Measurements from ENCODE around the gene MTRR.

The MTRR gene

DNA sequence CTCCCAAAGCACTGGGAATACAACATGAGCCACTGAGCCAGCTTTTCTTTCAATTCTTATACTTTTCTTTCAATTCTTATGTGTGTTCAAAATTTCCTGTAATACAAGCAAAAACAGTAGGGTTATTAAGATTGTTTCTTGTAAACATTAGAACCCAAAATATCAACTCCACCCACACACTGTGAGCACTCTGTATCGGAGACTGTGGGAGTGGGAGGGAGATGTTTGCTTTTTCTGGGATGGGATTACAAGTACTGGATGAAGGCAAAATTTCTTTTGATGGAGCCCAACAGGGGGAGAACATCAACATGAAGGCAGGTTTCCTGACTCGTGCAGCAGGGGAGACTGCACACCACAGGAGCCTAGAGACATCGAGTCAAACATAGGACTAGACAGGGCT, 13.3 kb upstream of the MTRR start:
- no peaks in the 10 kb centered on the region; the same call in 1 of the 2 replicates for H3K9me3 ChIP-seq (ENCODE audit: control insufficient read depth, insufficient read depth, low read depth, low read length)
- ChIA-PET CTCF (interaction anchor here (0.8 to 4.2 kb wide), 13 partner anchors 9 to 1036 kb away, joined by 3 to 29 read pairs (median 4); no protein-coding TSS in a partner anchor), POLR2A (interaction anchor here (3.4 kb wide), 1 partner anchor 13 kb away, joined by 22 read pairs; the partner anchor contains the start of genes FASTKD3 and MTRR)
- H3K27ac ChIP-seq (ENCODE audit: extremely low read depth, low read depth, low read length) = no peak overlapping the region
- H3K36me3 ChIP-seq (ENCODE audit: control insufficient read depth in 2 of 2, insufficient read depth in 1 of 2, low read length in 2 of 2) = peaks cover 20 to 21% of the 10 kb centered on the region in 2 experiments
- TF ChIP-seq ZNF768 (tag by site-specific recombination; IDR thresholded peaks at IDR 0.05) = no peak
- no peak for TF ChIP-seq YY2 (tag by site-specific recombination; IDR thresholded peaks at IDR 0.05)
- peak; percentile 63; the same call in 1 of the 2 replicates for TF ChIP-seq EGR2 (tag by site-specific recombination; IDR thresholded peaks at IDR 0.05; ENCODE audit: low read depth)
- no peak for TF ChIP-seq ZNF324 (tag by site-specific recombination; IDR thresholded peaks at IDR 0.05)
- TF ChIP-seq, protein P1, sequence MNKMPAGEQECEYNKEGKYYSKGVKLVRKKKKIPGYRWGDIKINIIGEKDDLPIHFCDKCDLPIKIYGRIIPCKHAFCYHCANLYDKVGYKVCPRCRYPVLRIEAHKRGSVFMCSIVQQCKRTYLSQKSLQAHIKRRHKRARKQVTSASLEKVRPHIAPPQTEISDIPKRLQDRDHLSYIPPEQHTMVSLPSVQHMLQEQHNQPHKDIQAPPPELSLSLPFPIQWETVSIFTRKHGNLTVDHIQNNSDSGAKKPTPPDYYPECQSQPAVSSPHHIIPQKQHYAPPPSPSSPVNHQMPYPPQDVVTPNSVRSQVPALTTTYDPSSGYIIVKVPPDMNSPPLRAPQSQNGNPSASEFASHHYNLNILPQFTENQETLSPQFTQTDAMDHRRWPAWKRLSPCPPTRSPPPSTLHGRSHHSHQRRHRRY (tag by site-specific recombination; IDR thresholded peaks at IDR 0.05) = no peak
- no peak for TF ChIP-seq KLF10 (tag by site-specific recombination; IDR thresholded peaks at IDR 0.05)
- no peak for TF ChIP-seq ZFP37 (tag by site-specific recombination; IDR thresholded peaks at IDR 0.05)
- TF ChIP-seq ZFHX2 (tag by site-specific recombination; conservative IDR thresholded peaks at IDR 0.05) = peak; percentile 77
- no peak for TF ChIP-seq YY1 (tag by site-specific recombination; IDR thresholded peaks at IDR 0.05)
- TF ChIP-seq ZNF174 (tag by site-specific recombination; IDR thresholded peaks at IDR 0.05) = no peak
- H3K4me1 ChIP-seq (ENCODE audit: control insufficient read depth, insufficient read depth, low read length) = no peaks in the 10 kb centered on the region; the same call in 1 of the 2 replicates
- no peak overlapping the region for H3K4me3 ChIP-seq (ENCODE audit: low read depth, low read length)

DNA sequence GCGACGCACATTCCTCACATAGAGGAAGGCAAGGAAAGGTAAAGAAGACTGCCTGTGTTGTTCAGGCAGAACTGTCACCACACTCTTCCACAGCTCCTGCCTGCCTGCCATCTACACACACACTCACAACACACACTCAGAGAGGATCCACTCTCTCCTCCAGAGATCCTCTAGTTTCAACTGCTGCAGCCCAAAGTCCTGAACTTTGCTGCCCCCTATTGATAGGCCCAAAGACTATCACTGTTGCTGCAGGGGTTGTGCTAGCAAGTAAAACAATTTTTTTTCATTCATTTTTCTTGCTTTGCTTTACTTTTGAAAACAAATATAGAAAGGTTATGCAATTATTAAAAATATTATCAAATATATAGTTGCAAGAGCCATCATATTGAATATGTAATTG, 12.1 kb upstream of the MTRR start:
- ChIA-PET POLR2A (interaction anchor here (3.4 kb wide), 1 partner anchor 12 kb away, joined by 22 read pairs; the partner anchor contains the start of genes FASTKD3 and MTRR), CTCF (interaction anchor here (0.6 to 4.2 kb wide), 25 partner anchors 8 to 1096 kb away, joined by 3 to 29 read pairs (median 4); no protein-coding TSS in a partner anchor)
- Histone ChIP-seq H3K9me3 (ENCODE audit: control insufficient read depth, insufficient read depth, low read depth, low read length) (no peaks in the 10 kb centered on the region; the same call in 1 of the 2 replicates), H3K27ac (ENCODE audit: extremely low read depth, low read depth, low read length) (no peak overlapping the region), H3K36me3 (ENCODE audit: control insufficient read depth in 2 of 2, insufficient read depth in 1 of 2, low read length in 2 of 2) (peaks cover 31 to 33% of the 10 kb centered on the region in 2 experiments), H3K4me3 (ENCODE audit: low read depth, low read length) (no peak overlapping the region), H3K4me1 (ENCODE audit: control insufficient read depth, insufficient read depth, low read length) (no peaks in the 10 kb centered on the region; the same call in 1 of the 2 replicates)
- TF ChIP-seq, protein P2, sequence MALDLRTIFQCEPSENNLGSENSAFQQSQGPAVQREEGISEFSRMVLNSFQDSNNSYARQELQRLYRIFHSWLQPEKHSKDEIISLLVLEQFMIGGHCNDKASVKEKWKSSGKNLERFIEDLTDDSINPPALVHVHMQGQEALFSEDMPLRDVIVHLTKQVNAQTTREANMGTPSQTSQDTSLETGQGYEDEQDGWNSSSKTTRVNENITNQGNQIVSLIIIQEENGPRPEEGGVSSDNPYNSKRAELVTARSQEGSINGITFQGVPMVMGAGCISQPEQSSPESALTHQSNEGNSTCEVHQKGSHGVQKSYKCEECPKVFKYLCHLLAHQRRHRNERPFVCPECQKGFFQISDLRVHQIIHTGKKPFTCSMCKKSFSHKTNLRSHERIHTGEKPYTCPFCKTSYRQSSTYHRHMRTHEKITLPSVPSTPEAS (tag by site-specific recombination; IDR thresholded peaks at IDR 0.05) = peak; percentile 85
- TF ChIP-seq, protein P3, sequence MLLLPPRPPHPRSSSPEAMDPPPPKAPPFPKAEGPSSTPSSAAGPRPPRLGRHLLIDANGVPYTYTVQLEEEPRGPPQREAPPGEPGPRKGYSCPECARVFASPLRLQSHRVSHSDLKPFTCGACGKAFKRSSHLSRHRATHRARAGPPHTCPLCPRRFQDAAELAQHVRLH (tag by site-specific recombination; IDR thresholded peaks at IDR 0.05) = no peak
- 0 out of 2 replicates have a peak, but pooled peaks have one; percentile 19 for TF ChIP-seq PRDM1 (tag by site-specific recombination; IDR thresholded peaks at IDR 0.05)
- TF ChIP-seq KLF7 (tag by site-specific recombination; IDR thresholded peaks at IDR 0.05; ENCODE audit: borderline replicate concordance) = no peak
- no peak for TF ChIP-seq ZNF221 (tag by site-specific recombination; IDR thresholded peaks at IDR 0.05; ENCODE audit: borderline replicate concordance)
- no peak for TF ChIP-seq ZNF701 (tag by site-specific recombination; IDR thresholded peaks at IDR 0.05)
- TF ChIP-seq, protein P4, sequence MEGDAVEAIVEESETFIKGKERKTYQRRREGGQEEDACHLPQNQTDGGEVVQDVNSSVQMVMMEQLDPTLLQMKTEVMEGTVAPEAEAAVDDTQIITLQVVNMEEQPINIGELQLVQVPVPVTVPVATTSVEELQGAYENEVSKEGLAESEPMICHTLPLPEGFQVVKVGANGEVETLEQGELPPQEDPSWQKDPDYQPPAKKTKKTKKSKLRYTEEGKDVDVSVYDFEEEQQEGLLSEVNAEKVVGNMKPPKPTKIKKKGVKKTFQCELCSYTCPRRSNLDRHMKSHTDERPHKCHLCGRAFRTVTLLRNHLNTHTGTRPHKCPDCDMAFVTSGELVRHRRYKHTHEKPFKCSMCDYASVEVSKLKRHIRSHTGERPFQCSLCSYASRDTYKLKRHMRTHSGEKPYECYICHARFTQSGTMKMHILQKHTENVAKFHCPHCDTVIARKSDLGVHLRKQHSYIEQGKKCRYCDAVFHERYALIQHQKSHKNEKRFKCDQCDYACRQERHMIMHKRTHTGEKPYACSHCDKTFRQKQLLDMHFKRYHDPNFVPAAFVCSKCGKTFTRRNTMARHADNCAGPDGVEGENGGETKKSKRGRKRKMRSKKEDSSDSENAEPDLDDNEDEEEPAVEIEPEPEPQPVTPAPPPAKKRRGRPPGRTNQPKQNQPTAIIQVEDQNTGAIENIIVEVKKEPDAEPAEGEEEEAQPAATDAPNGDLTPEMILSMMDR (tag by site-specific recombination; IDR thresholded peaks at IDR 0.05) = peak; percentile 62; the same call in 1 of the 2 replicates
- no peak for TF ChIP-seq ZNF501 (tag by site-specific recombination; IDR thresholded peaks at IDR 0.05)
- TF ChIP-seq ZNF23 (tag by site-specific recombination; IDR thresholded peaks at IDR 0.05; ENCODE audit: borderline replicate concordance) = no peak
- TF ChIP-seq, protein P5, sequence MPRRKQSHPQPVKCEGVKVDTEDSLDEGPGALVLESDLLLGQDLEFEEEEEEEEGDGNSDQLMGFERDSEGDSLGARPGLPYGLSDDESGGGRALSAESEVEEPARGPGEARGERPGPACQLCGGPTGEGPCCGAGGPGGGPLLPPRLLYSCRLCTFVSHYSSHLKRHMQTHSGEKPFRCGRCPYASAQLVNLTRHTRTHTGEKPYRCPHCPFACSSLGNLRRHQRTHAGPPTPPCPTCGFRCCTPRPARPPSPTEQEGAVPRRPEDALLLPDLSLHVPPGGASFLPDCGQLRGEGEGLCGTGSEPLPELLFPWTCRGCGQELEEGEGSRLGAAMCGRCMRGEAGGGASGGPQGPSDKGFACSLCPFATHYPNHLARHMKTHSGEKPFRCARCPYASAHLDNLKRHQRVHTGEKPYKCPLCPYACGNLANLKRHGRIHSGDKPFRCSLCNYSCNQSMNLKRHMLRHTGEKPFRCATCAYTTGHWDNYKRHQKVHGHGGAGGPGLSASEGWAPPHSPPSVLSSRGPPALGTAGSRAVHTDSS (tag by site-specific recombination; IDR thresholded peaks at IDR 0.05) = no peak
- TF ChIP-seq HOXD13 (CRISPR knock-in tag; IDR thresholded peaks at IDR 0.05; ENCODE audit: borderline replicate concordance) = no peak
- TF ChIP-seq, protein P6, sequence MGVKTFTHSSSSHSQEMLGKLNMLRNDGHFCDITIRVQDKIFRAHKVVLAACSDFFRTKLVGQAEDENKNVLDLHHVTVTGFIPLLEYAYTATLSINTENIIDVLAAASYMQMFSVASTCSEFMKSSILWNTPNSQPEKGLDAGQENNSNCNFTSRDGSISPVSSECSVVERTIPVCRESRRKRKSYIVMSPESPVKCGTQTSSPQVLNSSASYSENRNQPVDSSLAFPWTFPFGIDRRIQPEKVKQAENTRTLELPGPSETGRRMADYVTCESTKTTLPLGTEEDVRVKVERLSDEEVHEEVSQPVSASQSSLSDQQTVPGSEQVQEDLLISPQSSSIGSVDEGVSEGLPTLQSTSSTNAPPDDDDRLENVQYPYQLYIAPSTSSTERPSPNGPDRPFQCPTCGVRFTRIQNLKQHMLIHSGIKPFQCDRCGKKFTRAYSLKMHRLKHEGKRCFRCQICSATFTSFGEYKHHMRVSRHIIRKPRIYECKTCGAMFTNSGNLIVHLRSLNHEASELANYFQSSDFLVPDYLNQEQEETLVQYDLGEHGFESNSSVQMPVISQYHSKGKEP (tag by site-specific recombination; IDR thresholded peaks at IDR 0.05) = no peak
- no peak for TF ChIP-seq ZNF843 (tag by site-specific recombination; IDR thresholded peaks at IDR 0.05)
- no peak for TF ChIP-seq ZNF670 (tag by site-specific recombination; IDR thresholded peaks at IDR 0.05; ENCODE audit: low read depth)
- peak; percentile 90 for TF ChIP-seq ZNF654 (tag by site-specific recombination; IDR thresholded peaks at IDR 0.05; ENCODE audit: low read depth)

All from HEK293 (cell line).